ENCODE results near the gene MINAR2.

- TF ChIP-seq CTCF (IDR thresholded peaks at IDR 0.05) (no peak), POLR2A (IDR thresholded peaks at IDR 0.05) (no peak)
These were observed 15.8 kb downstream of the MINAR2 start for GRCh38 chr5:129763651-129764050.

Measured in heart left ventricle (tissue), 13 donors.